ENCODE measurements around the gene TRIO.

Gene TRIO

GRCh38 chr5:14503681-14504331 is 360.7 kb downstream of the TRIO start (continued):
- TF ChIP-seq ZNF121 (tag by site-specific recombination; IDR thresholded peaks at IDR 0.05): no peak

GRCh38 chr5:14504332-14504727 is 361.2 kb downstream of the TRIO start:
- ChIA-PET POLR2A (no interaction called here), CTCF (no interaction called here)
- no peak overlapping the region for H3K27ac ChIP-seq (ENCODE audit: extremely low read depth, low read depth, low read length)
- H3K4me3 ChIP-seq (ENCODE audit: low read depth, low read length): no peak overlapping the region
- TF ChIP-seq ZSCAN23 (tag by site-specific recombination; IDR thresholded peaks at IDR 0.05): no peak
- TF ChIP-seq ZNF211 (tag by site-specific recombination; IDR thresholded peaks at IDR 0.05; ENCODE audit: low read depth): no peak
- peaks cover 11 to 78% of the 10 kb centered on the region in 2 experiments for H3K36me3 ChIP-seq (ENCODE audit: control insufficient read depth in 2 of 2, insufficient read depth in 1 of 2, low read length in 2 of 2)
- no peaks in the 10 kb centered on the region for H3K4me1 ChIP-seq (ENCODE audit: control insufficient read depth, insufficient read depth, low read length)
- no peaks in the 10 kb centered on the region for H3K9me3 ChIP-seq (ENCODE audit: control insufficient read depth, insufficient read depth, low read depth, low read length)

- H3K27ac ChIP-seq (ENCODE audit: extremely low read depth, low read depth, low read length): no peak overlapping the region
- H3K9me3 ChIP-seq (ENCODE audit: control insufficient read depth, insufficient read depth, low read depth, low read length): no peaks in the 10 kb centered on the region
- no peaks in the 10 kb centered on the region for H3K4me1 ChIP-seq (ENCODE audit: control insufficient read depth, insufficient read depth, low read length)
- ChIA-PET POLR2A (no interaction called here), CTCF (interaction anchor here (0.6 kb wide), 1 partner anchor 517 kb away, joined by 3 read pairs; no protein-coding TSS in a partner anchor)
- H3K36me3 ChIP-seq (ENCODE audit: control insufficient read depth in 2 of 2, insufficient read depth in 1 of 2, low read length in 2 of 2): peaks cover 11 to 77% of the 10 kb centered on the region in 2 experiments
- no peak overlapping the region for H3K4me3 ChIP-seq (ENCODE audit: low read depth, low read length)
- TF ChIP-seq ZNF174 (tag by site-specific recombination; IDR thresholded peaks at IDR 0.05) (no peak), ELK4 (IDR thresholded peaks at IDR 0.05; ENCODE audit: borderline replicate concordance, low read depth, low read length) (no peak), ZNF214 (tag by site-specific recombination; IDR thresholded peaks at IDR 0.05; ENCODE audit: borderline replicate concordance) (no peak), ZBTB11 (tag by site-specific recombination; conservative IDR thresholded peaks at IDR 0.05; ENCODE audit: low read depth) (no peak), ZNF555 (tag by site-specific recombination; conservative IDR thresholded peaks at IDR 0.05) (no peak), KLF10 (tag by site-specific recombination; IDR thresholded peaks at IDR 0.05) (no peak), ZNF654 (tag by site-specific recombination; IDR thresholded peaks at IDR 0.05; ENCODE audit: low read depth) (no peak), ZNF560 (tag by site-specific recombination; IDR thresholded peaks at IDR 0.05; ENCODE audit: borderline replicate concordance) (no peak), ZNF121 (tag by site-specific recombination; IDR thresholded peaks at IDR 0.05) (no peak), ZNF692 (tag by site-specific recombination; IDR thresholded peaks at IDR 0.05) (no peak), ZNF571 (tag by site-specific recombination; IDR thresholded peaks at IDR 0.05) (no peak), RBAK (tag by site-specific recombination; IDR thresholded peaks at IDR 0.05) (no peak), ZNF843 (tag by site-specific recombination; IDR thresholded peaks at IDR 0.05) (no peak), ZBTB26 (tag by site-specific recombination; optimal IDR thresholded peaks at IDR 0.05) (no peak), ZNF221 (tag by site-specific recombination; IDR thresholded peaks at IDR 0.05; ENCODE audit: borderline replicate concordance) (no peak), ZBTB6 (tag by site-specific recombination; IDR thresholded peaks at IDR 0.05) (no peak)
Measured at GRCh38 chr5:14504816-14505215, 361.7 kb downstream of the TRIO start.
